ENCODE results near the gene MYH11.

GRCh38 chr16:15803618-15804017 is 53.2 kb downstream of the MYH11 start:
- TF ChIP-seq TAF1 (IDR thresholded peaks at IDR 0.05; ENCODE audit: borderline replicate concordance, low read depth, low read length) (no peak), POLR2AphosphoS5 (IDR thresholded peaks at IDR 0.05; ENCODE audit: low read depth, low read length) (no peak), POLR2A (IDR thresholded peaks at IDR 0.05; ENCODE audit: low read depth, low read length) (no peak)
